ENCODE data around the gene TRANK1. TPM values are rescaled to one million over a fixed set of nuclear protein-coding genes. Genes with fewer than 3 reads are reported as not detected.

The TRANK1 gene
- total and polyA plus RNA-seq, 2 donors, result 12.5 to 40.1 TPM

GRCh38 chr3:36817806-36818533 is 126.9 kb downstream of the TRANK1 start:
- Histone ChIP-seq H3K4me1 (ENCODE audit: insufficient read depth) (no peaks in the 10 kb centered on the region), H3K36me3 (ENCODE audit: insufficient read depth) (no peaks in the 10 kb centered on the region), H3K27ac (ENCODE audit: low read depth) (no peak overlapping the region), H3K4me3 (ENCODE audit: low read depth, low read length) (no peak overlapping the region)
- DNase-seq (ENCODE audit: extremely low spot score), result no peak
- 75% methylated on average over 6 of the region's 6 CpGs for WGBS

GRCh38 chr3:36815375-36815774 is 129.5 kb downstream of the TRANK1 start:
- no peaks in the 10 kb centered on the region for H3K36me3 ChIP-seq (ENCODE audit: insufficient read depth)
- no peak overlapping the region for H3K4me3 ChIP-seq (ENCODE audit: low read depth, low read length)
- no peak for DNase-seq (ENCODE audit: extremely low spot score)
- H3K4me1 ChIP-seq (ENCODE audit: insufficient read depth), result no peaks in the 10 kb centered on the region
- H3K27ac ChIP-seq (ENCODE audit: low read depth), result no peak overlapping the region
- 86% methylated on average over 9 of the region's 9 CpGs for WGBS

- WGBS, result 78% methylated on average over 4 of the region's 4 CpGs
- H3K4me1 ChIP-seq (ENCODE audit: insufficient read depth), result no peaks in the 10 kb centered on the region
Observed at GRCh38 chr3:36814776-36815175, 130.1 kb downstream of the TRANK1 start.

GRCh38 chr3:36814066-36814717 is 130.7 kb downstream of the TRANK1 start:
- 62% methylated on average over 7 of the region's 7 CpGs for WGBS
- DNase-seq (ENCODE audit: extremely low spot score), result no peak
- Histone ChIP-seq H3K4me1 (ENCODE audit: insufficient read depth) (no peaks in the 10 kb centered on the region), H3K27ac (ENCODE audit: low read depth) (no peak overlapping the region), H3K36me3 (ENCODE audit: insufficient read depth) (no peaks in the 10 kb centered on the region), H3K4me3 (ENCODE audit: low read depth, low read length) (no peak overlapping the region)

More at GRCh38 chr3:36814776-36815175, 130.1 kb downstream of the TRANK1 start:
- DNase-seq (ENCODE audit: extremely low spot score), result no peak
- no peaks in the 10 kb centered on the region for H3K36me3 ChIP-seq (ENCODE audit: insufficient read depth)
- H3K27ac ChIP-seq (ENCODE audit: low read depth), result no peak overlapping the region
- no peak overlapping the region for H3K4me3 ChIP-seq (ENCODE audit: low read depth, low read length)

- Histone ChIP-seq H3K27ac (ENCODE audit: low read depth) (no peak overlapping the region), H3K4me3 (ENCODE audit: low read depth, low read length) (no peak overlapping the region), H3K4me1 (ENCODE audit: insufficient read depth) (no peaks in the 10 kb centered on the region), H3K36me3 (ENCODE audit: insufficient read depth) (no peaks in the 10 kb centered on the region)
- DNase-seq (ENCODE audit: extremely low spot score), result no peak
- 80% methylated on average over 6 of the region's 6 CpGs for WGBS
Observed at GRCh38 chr3:36813305-36813704, 131.5 kb downstream of the TRANK1 start.

GRCh38 chr3:36812240-36812639 is 132.6 kb downstream of the TRANK1 start:
- no peak for DNase-seq (ENCODE audit: extremely low spot score)
- Histone ChIP-seq H3K36me3 (ENCODE audit: insufficient read depth) (no peaks in the 10 kb centered on the region), H3K27ac (ENCODE audit: low read depth) (no peak overlapping the region), H3K4me3 (ENCODE audit: low read depth, low read length) (no peak overlapping the region), H3K4me1 (ENCODE audit: insufficient read depth) (no peaks in the 10 kb centered on the region)
- WGBS, result 89% methylated on average over 1 of the region's 1 CpG

GRCh38 chr3:36811768-36812167 is 133.1 kb downstream of the TRANK1 start:
- Histone ChIP-seq H3K4me1 (ENCODE audit: insufficient read depth) (no peaks in the 10 kb centered on the region), H3K36me3 (ENCODE audit: insufficient read depth) (no peaks in the 10 kb centered on the region), H3K4me3 (ENCODE audit: low read depth, low read length) (no peak overlapping the region), H3K27ac (ENCODE audit: low read depth) (no peak overlapping the region)
- DNase-seq (ENCODE audit: extremely low spot score), result no peak
- WGBS, result 87% methylated on average over 2 of the region's 2 CpGs

GRCh38 chr3:36804295-36805055 is 140.4 kb downstream of the TRANK1 start:
- H3K4me3 ChIP-seq (ENCODE audit: low read depth, low read length), result no peak overlapping the region
- no peak overlapping the region for H3K27ac ChIP-seq (ENCODE audit: low read depth)
- no peaks in the 10 kb centered on the region for H3K36me3 ChIP-seq (ENCODE audit: insufficient read depth)
- H3K4me1 ChIP-seq (ENCODE audit: insufficient read depth), result no peaks in the 10 kb centered on the region
- DNase-seq (ENCODE audit: extremely low spot score), result no peak
- 96% methylated on average over 2 of the region's 2 CpGs for WGBS

- Histone ChIP-seq H3K4me3 (ENCODE audit: low read depth, low read length) (no peak overlapping the region), H3K27ac (ENCODE audit: low read depth) (no peak overlapping the region), H3K4me1 (ENCODE audit: insufficient read depth) (no peaks in the 10 kb centered on the region), H3K36me3 (ENCODE audit: insufficient read depth) (no peaks in the 10 kb centered on the region)
- WGBS, result 95% methylated on average over 5 of the region's 5 CpGs
- no peak for DNase-seq (ENCODE audit: extremely low spot score)
Observed at GRCh38 chr3:36803091-36803791, 141.6 kb downstream of the TRANK1 start.

GRCh38 chr3:36800533-36801116 is 144.2 kb downstream of the TRANK1 start:
- no peaks in the 10 kb centered on the region for H3K4me1 ChIP-seq (ENCODE audit: insufficient read depth)
- H3K4me3 ChIP-seq (ENCODE audit: low read depth, low read length), result no peak overlapping the region
- no peak overlapping the region for H3K27ac ChIP-seq (ENCODE audit: low read depth)
- WGBS, result 65% methylated on average over 3 of the region's 3 CpGs
- no peaks in the 10 kb centered on the region for H3K36me3 ChIP-seq (ENCODE audit: insufficient read depth)
- DNase-seq (ENCODE audit: extremely low spot score), result no peak

GRCh38 chr3:36796881-36797280 is 148.0 kb downstream of the TRANK1 start:
- Histone ChIP-seq H3K36me3 (ENCODE audit: insufficient read depth) (no peaks in the 10 kb centered on the region), H3K27ac (ENCODE audit: low read depth) (no peak overlapping the region), H3K4me1 (ENCODE audit: insufficient read depth) (no peaks in the 10 kb centered on the region), H3K4me3 (ENCODE audit: low read depth, low read length) (no peak overlapping the region)
- DNase-seq (ENCODE audit: extremely low spot score), result no peak

GRCh38 chr3:36796161-36796560 is 148.7 kb downstream of the TRANK1 start:
- Histone ChIP-seq H3K4me1 (ENCODE audit: insufficient read depth) (no peaks in the 10 kb centered on the region), H3K27ac (ENCODE audit: low read depth) (no peak overlapping the region), H3K4me3 (ENCODE audit: low read depth, low read length) (no peak overlapping the region), H3K36me3 (ENCODE audit: insufficient read depth) (no peaks in the 10 kb centered on the region)
- 43% methylated on average over 2 of the region's 2 CpGs for WGBS
- DNase-seq (ENCODE audit: extremely low spot score), result no peak

GRCh38 chr3:36795622-36796021 is 149.2 kb downstream of the TRANK1 start:
- Histone ChIP-seq H3K36me3 (ENCODE audit: insufficient read depth) (no peaks in the 10 kb centered on the region), H3K4me3 (ENCODE audit: low read depth, low read length) (no peak overlapping the region), H3K4me1 (ENCODE audit: insufficient read depth) (no peaks in the 10 kb centered on the region), H3K27ac (ENCODE audit: low read depth) (no peak overlapping the region)
- DNase-seq (ENCODE audit: extremely low spot score), result no peak
- 85% methylated on average over 1 of the region's 1 CpG for WGBS

All from urinary bladder (tissue), 4 donors.